IMR-90 (cell line): ENCODE measurements around the gene PCGF6. TPM values are rescaled to one million over a fixed set of nuclear protein-coding genes. Genes with fewer than 3 reads are reported as not detected.

ENCODE experiments used
- ATAC-seq: fragments of 200-7000 bp; cut with Tn5 transposase; 2 replicates; pipeline ENCODE4 v1.9.1; 2020; ENCODE audit warnings: low read depth, mild to moderate bottlenecking, moderate library complexity
- Bru-seq: library from RNA; stranded (reverse); fragments of 400-500 nt; gene quantifications from one replicate; lab custom pipeline; 2021; lab: Mats Ljungman, UMichigan
- BruChase-seq, 2 experiments: library from RNA; stranded (reverse); fragments of 400-500 nt; gene quantifications; one replicate each; lab custom pipeline; 2021; lab: Mats Ljungman, UMichigan
- BruUV-seq: library from RNA; stranded (reverse); fragments of 400-500 nt; replicated peaks from 2 replicates; lab custom pipeline; 2021; lab: Mats Ljungman, UMichigan
- CTCF ChIA-PET: fragments of 300-600 bp; formaldehyde crosslinking; extraction: SDS; loops from one replicate; lab custom pipeline; 2021; ENCODE audit warnings: antibody characterized with exemption; lab: Yijun Ruan, JAX
- POLR2A ChIA-PET: fragments of 300-600 bp; sonication (Branson Sonifier 250); formaldehyde crosslinking; loops from one replicate; lab custom pipeline; 2022; ENCODE audit warnings: antibody characterized with exemption; ENCODE audit not compliant: unreplicated experiment; lab: Charles Lee
- DNase-seq: peaks from one replicate; pipeline ENCODE4 v3.0.0; 2013
- H2AFZ ChIP-seq: replicated peaks from 2 replicates; pipeline ENCODE3; 2013; ENCODE audit warnings: low read length, mild to moderate bottlenecking; ENCODE audit not compliant: poor library complexity
- H2AK5ac ChIP-seq: 2 replicates; pipeline ENCODE4 v1.6.1; 2013; ENCODE audit warnings: low read depth, low read length, inconsistent platforms
- H2AK9ac ChIP-seq: replicated peaks from 2 replicates; pipeline ENCODE3; 2013; ENCODE audit warnings: mild to moderate bottlenecking, low read depth, low read length, moderate library complexity; ENCODE audit not compliant: poor library complexity
- H2BK120ac ChIP-seq: 2 replicates; pipeline ENCODE4 v1.6.1; 2013; ENCODE audit warnings: low read depth, low read length, inconsistent platforms
- H2BK15ac ChIP-seq: 3 replicates; pipeline ENCODE4 v1.6.1; 2013; ENCODE audit warnings: low read depth, low read length, inconsistent platforms
- H2BK20ac ChIP-seq: 2 replicates; pipeline ENCODE4 v1.6.1; 2013; ENCODE audit warnings: low read depth, mild to moderate bottlenecking, inconsistent platforms, low read length, moderate library complexity
- H2BK5ac ChIP-seq: 2 replicates; pipeline ENCODE4 v1.6.1; 2013; ENCODE audit warnings: mild to moderate bottlenecking, low read depth, low read length, inconsistent platforms; ENCODE audit not compliant: poor library complexity, severe bottlenecking
- H3K14ac ChIP-seq: replicated peaks from 2 replicates; pipeline ENCODE4 v1.6.1; 2013; ENCODE audit warnings: low read depth, low read length, inconsistent platforms
- H3K18ac ChIP-seq: 2 replicates; pipeline ENCODE4 v1.6.1; 2013; ENCODE audit warnings: low read depth, low read length, control low read depth
- H3K23ac ChIP-seq: 2 replicates; pipeline ENCODE4 v1.6.1; 2013; ENCODE audit warnings: low read depth, low read length, inconsistent platforms
- H3K27ac ChIP-seq: 2 replicates; pipeline ENCODE4 v1.5.1; 2013; ENCODE audit warnings: mild to moderate bottlenecking, control low read depth, low read length; ENCODE audit not compliant: insufficient read depth
- H3K27me3 ChIP-seq: 2 replicates; pipeline ENCODE4 v1.6.1; 2013; ENCODE audit warnings: low read length; ENCODE audit not compliant: control insufficient read depth, insufficient read depth
- H3K36me3 ChIP-seq: 2 replicates; pipeline ENCODE4 v1.6.1; 2013; ENCODE audit warnings: low read length, mixed read lengths; ENCODE audit not compliant: control insufficient read depth, insufficient read depth
- H3K4ac ChIP-seq: 2 replicates; pipeline ENCODE4 v1.6.1; 2013; ENCODE audit warnings: low read depth, low read length, inconsistent platforms
- H3K4me1 ChIP-seq: 2 replicates; pipeline ENCODE4 v1.6.1; 2013; ENCODE audit warnings: low read length, mixed read lengths; ENCODE audit not compliant: control insufficient read depth, insufficient read depth
- H3K4me2 ChIP-seq: 2 replicates; pipeline ENCODE4 v1.6.1; 2013; ENCODE audit warnings: low read depth, mild to moderate bottlenecking, control low read depth, low read length, moderate library complexity
- H3K4me3 ChIP-seq: 2 replicates; pipeline ENCODE4 v1.5.1; 2013; ENCODE audit warnings: low read depth, mild to moderate bottlenecking, control low read depth, low read length, moderate library complexity; ENCODE audit not compliant: insufficient read depth
- H3K56ac ChIP-seq: 2 replicates; pipeline ENCODE4 v1.6.1; 2013; ENCODE audit warnings: low read length, inconsistent platforms; ENCODE audit not compliant: insufficient read depth; ENCODE audit errors: extremely low read depth
- H3K79me1 ChIP-seq, 2 experiments: 2 replicates each; pipeline ENCODE4 v1.6.1; 2013; ENCODE audit warnings: low read length in 2 of 2, inconsistent platforms in 1 of 2, low read depth in 1 of 2
- H3K9ac ChIP-seq: 2 replicates; pipeline ENCODE4 v1.6.1; 2013; ENCODE audit warnings: low read depth, low read length, control low read depth
- H3K9me1 ChIP-seq: 2 replicates; pipeline ENCODE4 v1.6.1; 2013; ENCODE audit warnings: low read length, inconsistent platforms; ENCODE audit not compliant: insufficient read depth
- H3K9me3 ChIP-seq: 2 replicates; pipeline ENCODE4 v1.6.1; 2013; ENCODE audit warnings: low read length; ENCODE audit not compliant: control insufficient read depth, insufficient read depth
- H4K20me1 ChIP-seq: 2 replicates; pipeline ENCODE4 v1.6.1; 2013; ENCODE audit warnings: low read length, inconsistent platforms; ENCODE audit not compliant: insufficient read depth
- H4K5ac ChIP-seq: 2 replicates; pipeline ENCODE4 v1.6.1; 2013; ENCODE audit warnings: mild to moderate bottlenecking, low read depth, low read length, control low read depth
- H4K8ac ChIP-seq, 2 experiments: 2 replicates each; pipeline ENCODE4 v1.6.1; 2013; ENCODE audit warnings: low read depth in 2 of 2, low read length in 2 of 2, control low read depth in 1 of 2, inconsistent platforms in 1 of 2
- H4K91ac ChIP-seq: 2 replicates; pipeline ENCODE4 v1.6.1; 2013; ENCODE audit warnings: low read depth, low read length, inconsistent platforms; ENCODE audit not compliant: insufficient read depth
- CEBPB ChIP-seq: IDR thresholded peaks from 2 replicates; pipeline ENCODE4 v1.6.1; 2012; ENCODE audit warnings: low read depth, low read length, improper control_type of control experiment
- CHD1 ChIP-seq: IDR thresholded peaks from 2 replicates; pipeline ENCODE4 v1.6.1; 2012; ENCODE audit warnings: low read depth, low read length, improper control_type of control experiment
- MAFK ChIP-seq: IDR thresholded peaks from 2 replicates; pipeline ENCODE4 v1.6.1; 2012; ENCODE audit warnings: low read depth, low read length, improper control_type of control experiment
- MAZ ChIP-seq: IDR thresholded peaks from 2 replicates; pipeline ENCODE4 v1.6.1; 2012; ENCODE audit warnings: low read depth, mild to moderate bottlenecking, low read length, improper control_type of control experiment, moderate library complexity, borderline replicate concordance
- RAD21 ChIP-seq: IDR thresholded peaks from 2 replicates; pipeline ENCODE4 v1.6.1; 2012; ENCODE audit warnings: low read length, improper control_type of control experiment
- RCOR1 ChIP-seq: IDR thresholded peaks from 2 replicates; pipeline ENCODE4 v1.6.1; 2012; ENCODE audit warnings: mild to moderate bottlenecking, low read length, improper control_type of control experiment; ENCODE audit not compliant: insufficient replicate concordance
- RFX5 ChIP-seq: IDR thresholded peaks from 2 replicates; pipeline ENCODE4 v1.8.0; 2012; ENCODE audit warnings: low read depth, mild to moderate bottlenecking, low read length, moderate library complexity
- SMC3 ChIP-seq: fragments of 150-350 bp; IDR thresholded peaks from 2 replicates; pipeline ENCODE4 v1.6.1; 2016; ENCODE audit warnings: low read depth, mild to moderate bottlenecking, antibody characterized with exemption, low read length, moderate library complexity
- WGBS, 2 experiments: methylation state at CpG; one replicate each; pipeline versions ENCODE4 v1.1.5 to v1.1.7; 2013; ENCODE audit warnings: missing lambda C conversion rate in 2 of 2; ENCODE audit not compliant: insufficient read length in 1 of 2; ENCODE audit errors: extremely low coverage in 2 of 2; 5-methylcytosine and 5-hydroxymethylcytosine counted together
- dilution Hi-C: fragments of 300-500 bp; cut with HindIII; formaldehyde crosslinking; loops from one replicate; pipeline ENCODE4 v1.14.3; 2018; ENCODE audit warnings: low sequenced_read_pairs; ENCODE audit not compliant: unreplicated experiment
- in situ Hi-C: fragments of 300-500 bp; cut with MboI; formaldehyde crosslinking; loops from 3 replicates; pipeline ENCODE4 v1.14.3; 2019; ENCODE audit warnings: low sequenced_read_pairs, inconsistent platforms, mixed read lengths
- intact Hi-C: fragments of 100-400 bp; cut with micrococcal nuclease; formaldehyde crosslinking; loops from 2 replicates; pipeline ENCODE4 v1.10.0; 2022
- long read RNA-seq: library from polyadenylated mRNA; unstranded; transcript quantifications from one replicate; pipeline ENCODE4 v2.0.0, GENCODE V29; 2021; ENCODE audit not compliant: unreplicated experiment
- polyA plus RNA-seq, 3 experiments: library from polyadenylated mRNA; depleted of rRNA; stranded (reverse); fragments of >200 nt; gene quantifications; 2 replicates each; pipeline ENCODE4 v1.2.3, GENCODE V29; 2012; ENCODE audit warnings: low replicate concordance in 1 of 3
- total RNA-seq: library from RNA; depleted of rRNA; stranded (reverse); fragments of >200 nt; gene quantifications from 2 replicates; pipeline ENCODE4 v1.2.3, GENCODE V29; 2012; rRNA removed
- TF ChIP-seq, protein P1 (sequence below): fragments of 150-350 bp; IDR thresholded peaks from 2 replicates; pipeline ENCODE4 v1.6.1; 2016; ENCODE audit warnings: low read depth, mild to moderate bottlenecking, low read length, moderate library complexity, borderline replicate concordance
- TF ChIP-seq, protein P2 (sequence below): conservative IDR thresholded peaks from 2 replicates; pipeline ENCODE4 v1.5.1; 2012; ENCODE audit warnings: mild to moderate bottlenecking, low read depth, low read length, improper control_type of control experiment

PCGF6 gene, protein sequence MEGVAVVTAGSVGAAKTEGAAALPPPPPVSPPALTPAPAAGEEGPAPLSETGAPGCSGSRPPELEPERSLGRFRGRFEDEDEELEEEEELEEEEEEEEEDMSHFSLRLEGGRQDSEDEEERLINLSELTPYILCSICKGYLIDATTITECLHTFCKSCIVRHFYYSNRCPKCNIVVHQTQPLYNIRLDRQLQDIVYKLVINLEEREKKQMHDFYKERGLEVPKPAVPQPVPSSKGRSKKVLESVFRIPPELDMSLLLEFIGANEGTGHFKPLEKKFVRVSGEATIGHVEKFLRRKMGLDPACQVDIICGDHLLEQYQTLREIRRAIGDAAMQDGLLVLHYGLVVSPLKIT
- 6.5 and 10.0 TPM in 2 replicates for total RNA-seq
- 4.0 and 4.9 TPM in 2 replicates for polyA plus RNA-seq (2012; rRNA removed)
- polyA plus RNA-seq (2012; cell fraction: cytosol; rRNA removed): 1.4 and 4.2 TPM in 2 replicates
- 0.74 and 2.8 TPM in 2 replicates for polyA plus RNA-seq (2012; cell fraction: nucleus; rRNA removed; ENCODE audit: low replicate concordance)
- percentile 62 among the genes with signal in this experiment for Bru-seq, nascent RNA
- percentile 71 among the genes with signal in this experiment for BruChase-seq, experiment 1, labeled RNA remaining after a 6-hour chase
- percentile 59 among the genes with signal in this experiment for BruChase-seq, experiment 2, labeled RNA remaining after a 2-hour chase
- long read RNA-seq, transcript PCGF6-202 (10 exons, 2,230 nt): major isoform, 13 of 14 reads
- long read RNA-seq, partial matches to known transcripts: 0 of 14 reads
- long read RNA-seq, other reads (novel, unspliced or antisense): 1 of 14 reads

DNA sequence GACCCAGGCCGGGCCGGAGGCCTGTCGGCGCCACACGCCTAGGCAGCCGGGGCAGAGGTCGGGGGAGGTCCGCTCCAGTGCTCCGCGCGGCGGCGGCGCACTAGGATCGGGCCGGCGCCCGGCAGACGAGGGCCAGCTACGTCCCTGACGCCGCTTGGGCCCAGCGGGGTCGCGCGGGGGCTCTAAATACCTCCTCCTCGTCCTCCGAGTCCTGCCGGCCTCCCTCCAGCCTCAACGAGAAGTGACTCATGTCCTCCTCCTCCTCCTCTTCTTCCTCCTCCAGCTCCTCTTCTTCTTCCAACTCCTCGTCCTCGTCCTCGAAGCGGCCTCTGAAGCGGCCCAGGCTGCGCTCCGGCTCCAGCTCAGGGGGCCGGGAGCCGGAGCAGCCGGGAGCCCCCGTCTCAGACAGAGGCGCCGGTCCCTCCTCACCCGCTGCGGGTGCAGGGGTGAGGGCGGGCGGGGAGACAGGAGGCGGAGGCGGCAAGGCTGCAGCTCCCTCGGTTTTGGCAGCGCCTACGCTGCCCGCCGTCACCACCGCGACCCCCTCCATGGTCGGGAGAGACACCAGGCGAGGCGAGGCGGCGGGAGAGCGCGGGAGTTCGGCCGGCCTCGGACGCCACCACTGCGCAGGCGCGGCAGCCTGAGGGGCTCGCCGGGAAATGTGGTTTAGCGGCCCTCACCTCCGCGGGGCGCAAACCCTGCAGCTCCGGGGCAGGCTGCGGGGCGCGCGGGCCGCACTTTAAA is at the start of gene PCGF6:
Gene PCGF6, minus strand, starts transcription at position 624 of the 744 bp plus-strand sequence. Its CDS starts 74 bp downstream, at position 550.
- Histone ChIP-seq H3K9me1 (no peaks in the 10 kb centered on the region), H2BK15ac (no peak within 1 kb of the TSS), H3K4ac (peak within 1 kb of the TSS; percentile 91), H2AFZ (peak within 1 kb of the TSS; percentile 94), H3K18ac (peak within 1 kb of the TSS; percentile 55), H2BK20ac (no peak within 1 kb of the TSS; the same call in 1 of the 2 replicates), H2AK5ac (no peak within 1 kb of the TSS), H4K5ac (peak within 1 kb of the TSS; percentile 92), H4K20me1 (no peaks in the 10 kb centered on the region), H3K9me3 (no peaks in the 10 kb centered on the region), H2BK5ac (peak within 1 kb of the TSS; percentile 72), H3K4me2 (peak within 1 kb of the TSS; percentile 90), H4K8ac (peak within 1 kb of the TSS; percentile 89 to 90), H3K56ac (peak within 1 kb of the TSS; percentile 76), H3K4me1 (no peaks in the 10 kb centered on the region), H3K23ac (peak within 1 kb of the TSS; percentile 89), H3K79me1 (peaks cover 12 to 23% of the 10 kb centered on the region in 2 experiments; a peak in 3 of 4 replicates), H2BK120ac (peak within 1 kb of the TSS; percentile 64), H2AK9ac (peak within 1 kb of the TSS; percentile 90), H3K4me3 (peak within 1 kb of the TSS; percentile 98), H3K14ac (peak within 1 kb of the TSS; percentile 79), H3K27me3 (no peaks in the 10 kb centered on the region), H3K36me3 (peaks cover 8% of the 10 kb centered on the region), H3K27ac (peak within 1 kb of the TSS; percentile 95), H4K91ac (peak within 1 kb of the TSS; percentile 49), H3K9ac (peak within 1 kb of the TSS; percentile 92)
- intact Hi-C loops (loop anchor here (1.0 kb wide), 1 partner anchor 46 kb away; the partner anchor contains the start of genes ATP5MK and PDCD11), in situ Hi-C loops (no loop called here), dilution Hi-C loops (no loop called here)
- peak; percentile 64 for DNase-seq
- ATAC-seq: peak; percentile 98
- ChIA-PET CTCF (no interaction called here), POLR2A (interaction anchor here (0.6 kb wide), 1 partner anchor 168 kb away, joined by 6 read pairs; no protein-coding TSS in a partner anchor)
- 1% methylated on average over 36 of the region's 82 CpGs; no CpG with 5 or more reads in 1 of the 2 experiments for WGBS, 2 experiments
- BruUV-seq: no TSS peak
- no peak for TF ChIP-seq CHD1
- no peak for TF ChIP-seq RFX5
- TF ChIP-seq, protein P1, sequence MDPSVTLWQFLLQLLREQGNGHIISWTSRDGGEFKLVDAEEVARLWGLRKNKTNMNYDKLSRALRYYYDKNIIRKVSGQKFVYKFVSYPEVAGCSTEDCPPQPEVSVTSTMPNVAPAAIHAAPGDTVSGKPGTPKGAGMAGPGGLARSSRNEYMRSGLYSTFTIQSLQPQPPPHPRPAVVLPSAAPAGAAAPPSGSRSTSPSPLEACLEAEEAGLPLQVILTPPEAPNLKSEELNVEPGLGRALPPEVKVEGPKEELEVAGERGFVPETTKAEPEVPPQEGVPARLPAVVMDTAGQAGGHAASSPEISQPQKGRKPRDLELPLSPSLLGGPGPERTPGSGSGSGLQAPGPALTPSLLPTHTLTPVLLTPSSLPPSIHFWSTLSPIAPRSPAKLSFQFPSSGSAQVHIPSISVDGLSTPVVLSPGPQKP: no peak
- peak; percentile 29; the same call in 1 of the 2 replicates for TF ChIP-seq MAZ
- no peak for TF ChIP-seq SMC3
- TF ChIP-seq MAFK: no peak
- TF ChIP-seq, protein P2, sequence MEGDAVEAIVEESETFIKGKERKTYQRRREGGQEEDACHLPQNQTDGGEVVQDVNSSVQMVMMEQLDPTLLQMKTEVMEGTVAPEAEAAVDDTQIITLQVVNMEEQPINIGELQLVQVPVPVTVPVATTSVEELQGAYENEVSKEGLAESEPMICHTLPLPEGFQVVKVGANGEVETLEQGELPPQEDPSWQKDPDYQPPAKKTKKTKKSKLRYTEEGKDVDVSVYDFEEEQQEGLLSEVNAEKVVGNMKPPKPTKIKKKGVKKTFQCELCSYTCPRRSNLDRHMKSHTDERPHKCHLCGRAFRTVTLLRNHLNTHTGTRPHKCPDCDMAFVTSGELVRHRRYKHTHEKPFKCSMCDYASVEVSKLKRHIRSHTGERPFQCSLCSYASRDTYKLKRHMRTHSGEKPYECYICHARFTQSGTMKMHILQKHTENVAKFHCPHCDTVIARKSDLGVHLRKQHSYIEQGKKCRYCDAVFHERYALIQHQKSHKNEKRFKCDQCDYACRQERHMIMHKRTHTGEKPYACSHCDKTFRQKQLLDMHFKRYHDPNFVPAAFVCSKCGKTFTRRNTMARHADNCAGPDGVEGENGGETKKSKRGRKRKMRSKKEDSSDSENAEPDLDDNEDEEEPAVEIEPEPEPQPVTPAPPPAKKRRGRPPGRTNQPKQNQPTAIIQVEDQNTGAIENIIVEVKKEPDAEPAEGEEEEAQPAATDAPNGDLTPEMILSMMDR: no peak
- no peak for TF ChIP-seq RCOR1
- TF ChIP-seq CEBPB: no peak
- TF ChIP-seq RAD21: no peak
